B cell (primary cell): Measurements from ENCODE around the gene HMCN1. TPM values are rescaled to one million over a fixed set of nuclear protein-coding genes. Genes with fewer than 3 reads are reported as not detected.

Experiments
- ATAC-seq: fragments of 200-7000 bp; cut with Tn5 transposase; one replicate; pipeline ENCODE4 v1.10.0; 2021; ENCODE audit warnings: low read depth, mild to moderate bottlenecking, moderate number of reproducible peaks, moderate library complexity
- CTCF ChIA-PET: fragments of 350-600 bp; sonication (Branson Sonifier 250); formaldehyde crosslinking; loops from one replicate; lab custom pipeline; 2021; ENCODE audit warnings: antibody characterized with exemption, inconsistent platforms; lab: Charles Lee
- POLR2A ChIA-PET: fragments of 350-600 bp; sonication (Branson Sonifier 250); formaldehyde crosslinking; loops from one replicate; lab custom pipeline; 2021; ENCODE audit warnings: antibody characterized with exemption; lab: Charles Lee
- DNase-seq: peaks from one replicate; pipeline ENCODE4 v3.0.0; 2013
- H2AFZ ChIP-seq: 2 replicates; pipeline ENCODE4 v1.6.1; 2012; ENCODE audit warnings: mild to moderate bottlenecking, low read depth, low read length; ENCODE audit not compliant: insufficient read depth, poor library complexity, severe bottlenecking
- H3K27ac ChIP-seq, 2 donors: 1 replicate in 1 of 2; 2 replicates in 1 of 2; pipeline ENCODE4 v1.5.1; 2012 to 2013; ENCODE audit warnings: low read length in 2 of 2, mild to moderate bottlenecking in 2 of 2, moderate library complexity in 1 of 2
- H3K27me3 ChIP-seq, 4 experiments: fragments of 200-600 bp in 1 of 4; sonication (generic) in 1 of 4; replicated peaks in 1 of 4; 1 replicate in 2 of 4; 2 replicates in 2 of 4; pipeline versions ENCODE4 v1.6.1 to v1.7.0; 2013 to 2016; ENCODE audit warnings: low read length in 3 of 4, mild to moderate bottlenecking in 2 of 4, mixed read lengths in 1 of 4, moderate library complexity in 1 of 4; ENCODE audit not compliant: insufficient read depth in 4 of 4, control insufficient read depth in 3 of 4; ENCODE audit errors: control extremely low read depth in 1 of 4
- H3K36me3 ChIP-seq, 2 experiments: replicated peaks in 1 of 2; 1 replicate in 1 of 2; 2 replicates in 1 of 2; pipeline versions ENCODE4 v1.6.1 to v1.7.1; 2013; ENCODE audit warnings: low read length in 1 of 2; ENCODE audit not compliant: insufficient read depth in 2 of 2, control insufficient read depth in 1 of 2; ENCODE audit errors: control extremely low read depth in 1 of 2, extremely low read depth in 1 of 2
- H3K4me1 ChIP-seq, 2 donors: fragments of 200-600 bp in 1 of 2; sonication (generic) in 1 of 2; 1 replicate in 1 of 2; 2 replicates in 1 of 2; pipeline versions ENCODE4 v1.5.1 to v1.6.1; 2013 to 2017; ENCODE audit warnings: low read length in 2 of 2; ENCODE audit not compliant: control insufficient read depth in 2 of 2, insufficient read depth in 2 of 2
- H3K4me2 ChIP-seq: replicated peaks from 2 replicates; pipeline ENCODE3; 2012; ENCODE audit warnings: mild to moderate bottlenecking, low read depth, low read length; ENCODE audit not compliant: poor library complexity, severe bottlenecking
- H3K4me3 ChIP-seq, 5 experiments: fragments of 200-600 bp in 1 of 5; sonication (generic) in 1 of 5; 1 replicate in 3 of 5; 2 replicates in 2 of 5; pipeline versions ENCODE4 v1.5.1 to v1.7.0; 2011 to 2016; ENCODE audit warnings: low read length in 4 of 5, mild to moderate bottlenecking in 4 of 5, low read depth in 2 of 5, control low read depth in 1 of 5, moderate library complexity in 1 of 5; ENCODE audit not compliant: insufficient read depth in 1 of 5; ENCODE audit errors: control extremely low read depth in 1 of 5, extremely low read depth in 1 of 5
- H3K79me2 ChIP-seq: fragments of 200-600 bp; sonication (generic); one replicate; pipeline ENCODE4 v1.6.0; 2016; ENCODE audit warnings: low read length; ENCODE audit not compliant: control insufficient read depth, insufficient read depth
- H3K9ac ChIP-seq: fragments of 200-600 bp; sonication (generic); 2 replicates; pipeline ENCODE4 v1.6.1; 2017; ENCODE audit warnings: mild to moderate bottlenecking, low read length, moderate library complexity
- H3K9me3 ChIP-seq, 3 donors: one replicate each; pipeline versions ENCODE4 v1.6.1 to v1.7.1; 2013; ENCODE audit warnings: low read length in 2 of 3; ENCODE audit not compliant: control insufficient read depth in 2 of 3, insufficient read depth in 1 of 3; ENCODE audit errors: control extremely low read depth in 1 of 3
- H4K20me1 ChIP-seq: 2 replicates; pipeline ENCODE4 v1.6.0; 2012; ENCODE audit warnings: mild to moderate bottlenecking, low read length; ENCODE audit not compliant: insufficient read depth, control insufficient read depth, poor library complexity, severe bottlenecking
- H3K27ac Mint-ChIP-seq: one replicate; pipeline ENCODE4 v1.8.0; 2021; ENCODE audit warnings: mixed read lengths
- H3K27me3 Mint-ChIP-seq: one replicate; pipeline ENCODE4 v1.8.0; 2021; ENCODE audit warnings: mixed read lengths
- H3K4me1 Mint-ChIP-seq: one replicate; pipeline ENCODE4 v1.8.0; 2021; ENCODE audit warnings: mixed read lengths
- H3K4me3 Mint-ChIP-seq: one replicate; pipeline ENCODE4 v1.8.0; 2021; ENCODE audit warnings: mixed read lengths
- H3K9me3 Mint-ChIP-seq: one replicate; pipeline ENCODE4 v1.8.0; 2022; ENCODE audit warnings: mixed read lengths; ENCODE audit not compliant: insufficient read depth
- CTCF ChIP-seq: fragments of 200-600 bp; IDR thresholded peaks from one replicate; pipeline ENCODE4 v1.8.0; 2022; ENCODE audit warnings: antibody characterized with exemption, mild to moderate bottlenecking
- EZH2 ChIP-seq: IDR thresholded peaks from 2 replicates; pipeline ENCODE4 v1.6.1; 2012; ENCODE audit warnings: borderline replicate concordance, low read depth, mild to moderate bottlenecking, moderate library complexity, low read length; ENCODE audit not compliant: insufficient read depth, poor library complexity, severe bottlenecking
- WGBS: methylation state at CpG from one replicate; pipeline ENCODE4 v1.1.5; 2013; ENCODE audit warnings: missing lambda C conversion rate; ENCODE audit not compliant: insufficient coverage; 5-methylcytosine and 5-hydroxymethylcytosine counted together
- intact Hi-C: fragments of 100-400 bp; cut with micrococcal nuclease; formaldehyde crosslinking; loops from one replicate; pipeline ENCODE4 v1.10.0; 2022
- polyA minus RNA-seq: library from RNA; depleted of rRNA, polyadenylated mRNA; stranded (reverse); fragments of >200 nt; gene quantifications from 2 replicates; pipeline ENCODE4 v1.2.3, GENCODE V29; 2012
- polyA plus RNA-seq: library from polyadenylated mRNA; depleted of rRNA; stranded (reverse); fragments of >200 nt; gene quantifications from 2 replicates; pipeline ENCODE4 v1.2.3, GENCODE V29; 2012
- total RNA-seq, 2 donors: library from RNA; stranded (reverse); fragments of 120-200 nt in 1 of 2; gene quantifications; 1 replicate in 1 of 2; 2 replicates in 1 of 2; pipeline versions ENCODE4 v1.2.3 to v1.2.4, GENCODE V29; 2013 to 2022

HMCN1 gene
- not detected in 2 replicates for total RNA-seq
- total RNA-seq (2013), result 0.14 TPM
- polyA plus RNA-seq, result not detected in 2 replicates
- 0.09 TPM in 1 of 2 replicates, not detected in the other for polyA minus RNA-seq

GRCh38 chr1:185733818-185734735 is at the start of gene HMCN1:
TSS of gene HMCN1 (plus strand) at chr1:185734391. CDS start at chr1:185734780, 389 bp downstream.
- peaks cover 14% of the 10 kb centered on the region for H3K9me3 Mint-ChIP-seq
- TF ChIP-seq CTCF (no peak), EZH2 (no peak)
- Histone ChIP-seq H3K27ac (no peak within 1 kb of the TSS), H3K36me3 (no peaks in the 10 kb centered on the region), H3K4me3 (peak within 1 kb of the TSS; percentile 13 to 50 (median 30)), H3K27me3 (peaks cover 0 to 50% (median 40%) of the 10 kb centered on the region in 4 experiments), H3K4me1 (peaks cover 12% of the 10 kb centered on the region in 2 donors), H4K20me1 (no peaks in the 10 kb centered on the region), H3K9ac (peak within 1 kb of the TSS; percentile 51), H3K79me2 (no peaks in the 10 kb centered on the region), H2AFZ (peak within 1 kb of the TSS; percentile 66), H3K9me3 (peaks cover 0 to 15% (median 11%) of the 10 kb centered on the region in 3 donors), H3K4me2 (peak within 1 kb of the TSS; percentile 75)
- ChIA-PET CTCF (no interaction called here), POLR2A (no interaction called here)
- DNase-seq, result peak; percentile 28
- peak within 1 kb of the TSS; percentile 81 for H3K4me3 Mint-ChIP-seq
- H3K27me3 Mint-ChIP-seq, result peaks cover 77% of the 10 kb centered on the region
- intact Hi-C loops, result no loop called here
- peaks cover 18% of the 10 kb centered on the region for H3K4me1 Mint-ChIP-seq
- 4% methylated on average over 40 of the region's 47 CpGs for WGBS
- H3K27ac Mint-ChIP-seq, result no peak within 1 kb of the TSS
- ATAC-seq, result no peak
